Mesenchymal stem cell (in vitro differentiated cells and primary cell): Measurements from ENCODE around the gene KRT76.
"Not testable (repeated sequence)": the region's sequence is repeated elsewhere in the genome, so short reads cannot be mapped to it uniquely, and the experiment has no call there.

Experiments used
- DNase-seq: peaks from one replicate; pipeline ENCODE4 v3.0.0-alpha.2; 2013
- H2AFZ ChIP-seq: one replicate; pipeline ENCODE4 v1.6.1; 2013; ENCODE audit warnings: low read depth, mild to moderate bottlenecking, control low read depth, inconsistent platforms, low read length, moderate library complexity
- H2AK5ac ChIP-seq: 2 replicates; pipeline ENCODE4 v1.6.1; 2013; ENCODE audit warnings: low read length, moderate library complexity, mild to moderate bottlenecking, inconsistent platforms; ENCODE audit not compliant: severe bottlenecking
- H2BK120ac ChIP-seq: one replicate; pipeline ENCODE4 v1.6.1; 2013; ENCODE audit warnings: low read depth, mild to moderate bottlenecking, inconsistent platforms, low read length, moderate library complexity
- H2BK12ac ChIP-seq, 2 experiments: one replicate each; pipeline ENCODE4 v1.6.1; 2013; ENCODE audit warnings: inconsistent platforms in 2 of 2, low read length in 2 of 2, mild to moderate bottlenecking in 2 of 2, moderate library complexity in 2 of 2, control low read depth in 1 of 2
- H2BK15ac ChIP-seq: one replicate; pipeline ENCODE4 v1.6.1; 2013; ENCODE audit warnings: mild to moderate bottlenecking, low read depth, inconsistent platforms; ENCODE audit not compliant: poor library complexity, severe bottlenecking
- H2BK5ac ChIP-seq: 2 replicates; pipeline ENCODE4 v1.6.1; 2013; ENCODE audit warnings: low read depth, mild to moderate bottlenecking, low read length, control low read depth, inconsistent platforms; ENCODE audit not compliant: poor library complexity, severe bottlenecking
- H3K14ac ChIP-seq, 2 experiments: one replicate each; pipeline ENCODE4 v1.6.1; 2013; ENCODE audit warnings: inconsistent platforms in 2 of 2, low read length in 2 of 2, control low read depth in 1 of 2, mild to moderate bottlenecking in 1 of 2, moderate library complexity in 1 of 2
- H3K18ac ChIP-seq, 2 experiments: one replicate each; pipeline ENCODE4 v1.6.1; 2013; ENCODE audit warnings: inconsistent platforms in 2 of 2, low read length in 2 of 2, control low read depth in 1 of 2, low read depth in 1 of 2, mild to moderate bottlenecking in 1 of 2
- H3K23ac ChIP-seq, 2 experiments: one replicate each; pipeline ENCODE4 v1.6.1; 2013; ENCODE audit warnings: inconsistent platforms in 2 of 2, low read length in 2 of 2, mild to moderate bottlenecking in 2 of 2, moderate library complexity in 2 of 2, control low read depth in 1 of 2
- H3K27ac ChIP-seq: 2 replicates; pipeline ENCODE4 v1.5.1; 2013; ENCODE audit warnings: mild to moderate bottlenecking, moderate library complexity, low read length, control low read depth, inconsistent platforms; ENCODE audit not compliant: poor library complexity, severe bottlenecking
- H3K27me3 ChIP-seq, 2 experiments: 2 replicates each; pipeline versions ENCODE4 v1.6.1 to v1.7.0; 2013; ENCODE audit warnings: low read length in 2 of 2, mild to moderate bottlenecking in 2 of 2, moderate library complexity in 2 of 2, control low read depth in 1 of 2, inconsistent platforms in 1 of 2; ENCODE audit not compliant: control insufficient read depth in 1 of 2, insufficient read depth in 1 of 2
- H3K36me3 ChIP-seq, 2 experiments: 2 replicates each; pipeline versions ENCODE4 v1.6.1 to v1.7.0; 2013; ENCODE audit warnings: low read length in 2 of 2, control low read depth in 1 of 2, inconsistent platforms in 1 of 2, low read depth in 1 of 2, mild to moderate bottlenecking in 1 of 2; ENCODE audit not compliant: insufficient read depth in 2 of 2, control insufficient read depth in 1 of 2
- H3K4ac ChIP-seq, 2 experiments: one replicate each; pipeline ENCODE4 v1.6.1; 2013; ENCODE audit warnings: inconsistent platforms in 2 of 2, low read length in 2 of 2, mild to moderate bottlenecking in 2 of 2, moderate library complexity in 2 of 2, control low read depth in 1 of 2, low read depth in 1 of 2
- H3K4me1 ChIP-seq: 2 replicates; pipeline ENCODE4 v1.6.1; 2013; ENCODE audit warnings: low read depth, low read length, control low read depth; ENCODE audit not compliant: control insufficient read depth, insufficient read depth
- H3K4me2 ChIP-seq: 2 replicates; pipeline ENCODE4 v1.6.1; 2013; ENCODE audit warnings: low read length, mild to moderate bottlenecking, inconsistent platforms; ENCODE audit not compliant: poor library complexity, severe bottlenecking
- H3K4me3 ChIP-seq, 2 experiments: 2 replicates each; pipeline versions ENCODE4 v1.5.1 to v1.7.0; 2013; ENCODE audit warnings: low read length in 2 of 2, mild to moderate bottlenecking in 2 of 2, control low read depth in 1 of 2, low read depth in 1 of 2; ENCODE audit not compliant: insufficient read depth in 1 of 2
- H3K79me1 ChIP-seq: replicated peaks from 2 replicates; pipeline ENCODE4 v1.6.1; 2013; ENCODE audit warnings: mild to moderate bottlenecking, control low read depth, low read length, inconsistent platforms; ENCODE audit not compliant: poor library complexity, severe bottlenecking
- H3K9ac ChIP-seq: 2 replicates; pipeline ENCODE4 v1.7.0; 2013; ENCODE audit warnings: mild to moderate bottlenecking, low read length, moderate library complexity
- H3K9me3 ChIP-seq: 2 replicates; pipeline ENCODE4 v1.7.0; 2013; ENCODE audit warnings: mild to moderate bottlenecking, low read length; ENCODE audit not compliant: control insufficient read depth
- H4K8ac ChIP-seq: one replicate; pipeline ENCODE4 v1.6.1; 2013; ENCODE audit warnings: inconsistent platforms, mild to moderate bottlenecking, low read length, moderate library complexity
- H4K91ac ChIP-seq: one replicate; pipeline ENCODE4 v1.6.1; 2013; ENCODE audit warnings: mild to moderate bottlenecking, low read length, inconsistent platforms
- WGBS: methylation state at CpG from one replicate; pipeline ENCODE4 v1.1.7; 2013; ENCODE audit warnings: mixed read lengths; 5-methylcytosine and 5-hydroxymethylcytosine counted together

KRT76 gene

DNA sequence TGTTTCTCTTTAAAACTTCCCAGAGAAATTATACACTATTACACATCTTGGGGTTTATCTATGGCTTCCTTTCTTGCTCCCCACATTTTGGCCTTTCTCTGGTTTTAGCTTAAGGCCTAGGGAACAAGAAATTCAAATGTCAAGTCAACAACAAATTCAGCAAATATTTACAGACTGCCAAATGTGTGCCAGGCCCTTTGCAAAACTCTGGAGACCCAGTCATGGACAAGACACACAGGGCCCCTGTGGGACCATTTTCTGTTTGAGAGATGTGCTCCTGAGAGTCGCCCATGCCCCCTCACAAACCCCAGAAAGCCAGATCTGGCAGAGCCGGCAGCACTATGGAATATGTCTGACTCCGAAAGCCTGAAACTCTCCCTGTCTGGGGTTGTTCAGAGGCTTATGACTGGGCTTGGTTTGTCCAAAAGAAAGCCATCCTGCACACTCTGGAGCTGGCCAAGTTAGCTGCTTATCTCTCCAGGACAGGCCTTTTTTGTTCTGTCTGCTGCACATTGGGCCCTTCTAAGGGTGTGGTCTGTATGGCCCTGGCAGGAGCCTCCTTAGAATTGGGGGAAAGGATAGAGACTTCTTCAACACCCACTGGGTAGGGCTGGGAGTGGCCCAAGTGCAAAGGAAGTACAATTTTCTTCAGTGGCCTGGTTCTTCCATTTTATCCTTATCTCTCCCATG is 19.8 kb upstream of the KRT76 start:
- H3K79me1 ChIP-seq = no peaks in the 10 kb centered on the region
- H3K4ac ChIP-seq = no peak overlapping the region
- H3K18ac ChIP-seq = no peak overlapping the region
- H2AK5ac ChIP-seq = no peak overlapping the region
- H2BK12ac ChIP-seq = no peak overlapping the region
- H4K8ac ChIP-seq = no peak overlapping the region
- H2BK120ac ChIP-seq = no peak overlapping the region
- no peak overlapping the region for H3K23ac ChIP-seq
- no peak overlapping the region for H3K14ac ChIP-seq
- H3K9ac ChIP-seq = no peak overlapping the region
- no peak overlapping the region for H4K91ac ChIP-seq
- no peak overlapping the region for H3K4me3 ChIP-seq
- peaks cover 8% of the 10 kb centered on the region for H3K4me1 ChIP-seq
- no peak overlapping the region for H3K27ac ChIP-seq
- H3K27me3 ChIP-seq = peaks cover 13 to 19% of the 10 kb centered on the region in 2 experiments
- no peaks in the 10 kb centered on the region for H3K9me3 ChIP-seq
- H2BK15ac ChIP-seq = no peak overlapping the region
- H2BK5ac ChIP-seq = no peak overlapping the region
- no peak overlapping the region for H3K4me2 ChIP-seq
- no peak overlapping the region for H2AFZ ChIP-seq
- DNase-seq = no peak
- WGBS = 60% methylated on average over 3 of the region's 3 CpGs
- H3K36me3 ChIP-seq = no peaks in the 10 kb centered on the region

DNA sequence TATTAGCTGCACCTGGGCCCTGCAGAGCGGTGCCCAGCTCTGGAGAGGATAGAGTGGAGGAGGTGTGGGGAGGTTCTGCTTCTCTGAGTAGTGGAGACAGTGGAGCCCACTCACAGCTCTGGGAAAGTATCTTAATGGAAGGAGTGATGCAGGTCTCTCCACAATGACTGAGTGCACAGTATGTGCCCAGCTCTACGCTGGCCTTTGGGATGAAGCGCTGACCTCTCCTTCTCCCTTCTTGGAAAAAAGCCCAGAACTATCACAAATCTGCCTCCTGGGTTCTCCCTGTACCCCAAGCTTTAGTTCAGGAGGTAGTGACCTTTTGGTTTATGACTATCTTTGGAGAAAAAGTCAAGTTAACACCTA is 19.3 kb upstream of the KRT76 start:
- no peak overlapping the region for H3K18ac ChIP-seq
- no peak overlapping the region for H2AK5ac ChIP-seq
- peaks cover 8% of the 10 kb centered on the region for H3K4me1 ChIP-seq
- H4K8ac ChIP-seq = no peak overlapping the region
- no peaks in the 10 kb centered on the region for H3K36me3 ChIP-seq
- H2BK5ac ChIP-seq = no peak overlapping the region
- H3K4ac ChIP-seq = no peak overlapping the region
- H3K23ac ChIP-seq = no peak overlapping the region
- H2AFZ ChIP-seq = no peak overlapping the region
- no peak overlapping the region for H3K9ac ChIP-seq
- H2BK120ac ChIP-seq = no peak overlapping the region
- no peak overlapping the region for H4K91ac ChIP-seq
- H3K79me1 ChIP-seq = no peaks in the 10 kb centered on the region
- no peak overlapping the region for H2BK15ac ChIP-seq
- H3K9me3 ChIP-seq = no peaks in the 10 kb centered on the region
- H3K14ac ChIP-seq = no peak overlapping the region
- no peak overlapping the region for H3K27ac ChIP-seq
- 95% methylated on average over 3 of the region's 3 CpGs for WGBS
- H2BK12ac ChIP-seq = no peak overlapping the region
- H3K4me2 ChIP-seq = no peak overlapping the region
- no peak overlapping the region for H3K4me3 ChIP-seq
- H3K27me3 ChIP-seq = peaks cover 8 to 22% of the 10 kb centered on the region in 2 experiments
- DNase-seq = no peak

DNA sequence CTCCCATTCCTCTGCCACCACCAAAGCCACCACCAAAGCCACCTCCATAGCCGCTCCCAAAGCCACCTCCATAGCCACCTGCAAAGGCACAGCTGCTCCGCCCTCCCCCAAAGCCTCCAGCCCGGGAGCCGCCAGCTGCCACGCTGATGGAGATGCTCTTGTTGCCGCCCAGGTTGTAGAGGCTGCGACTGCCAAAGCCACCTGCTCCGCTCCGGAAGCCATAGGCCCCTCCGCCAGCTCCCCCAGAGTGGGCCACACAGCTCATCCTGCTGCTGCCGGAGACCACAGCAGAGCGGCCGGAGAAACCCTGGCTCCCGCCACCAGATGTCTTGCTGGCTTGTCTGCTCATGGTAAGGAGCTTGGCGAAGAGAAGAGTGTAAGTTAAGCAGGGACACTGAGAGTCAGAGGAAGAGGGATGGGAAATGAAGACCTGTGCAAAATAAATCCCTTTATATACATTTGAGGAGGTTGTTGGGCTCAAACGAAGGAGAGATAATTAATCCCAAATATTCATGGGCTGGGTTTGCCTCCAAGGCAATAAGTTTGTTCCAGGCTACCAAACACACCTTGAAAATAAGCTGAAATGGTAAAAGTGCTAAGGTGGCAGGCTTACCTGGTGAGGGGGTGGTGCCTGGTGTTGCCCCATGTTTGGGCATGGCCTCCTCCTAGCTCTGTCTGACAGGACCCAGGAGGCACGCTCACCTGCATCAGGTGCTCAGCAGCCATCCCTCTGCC is 18.7 kb upstream of the KRT76 start, which contains the start of gene KRT3:
Gene KRT3, minus strand, starts transcription at position 424 of the 735 bp plus-strand sequence. Its CDS starts 75 bp downstream, at position 349.
- Histone ChIP-seq H2BK12ac (no peak within 1 kb of the TSS), H2AK5ac (no peak within 1 kb of the TSS), H3K4me3 (no peak within 1 kb of the TSS), H4K8ac (no peak within 1 kb of the TSS), H2BK120ac (no peak within 1 kb of the TSS), H3K4me2 (no peak within 1 kb of the TSS), H3K4me1 (peaks cover 8% of the 10 kb centered on the region), H2BK5ac (no peak within 1 kb of the TSS), H3K36me3 (no peaks in the 10 kb centered on the region), H3K27ac (no peak within 1 kb of the TSS), H3K79me1 (no peaks in the 10 kb centered on the region), H3K9me3 (no peaks in the 10 kb centered on the region), H3K23ac (no peak within 1 kb of the TSS), H3K14ac (no peak within 1 kb of the TSS), H4K91ac (no peak within 1 kb of the TSS), H3K18ac (no peak within 1 kb of the TSS), H3K27me3 (peaks cover 8 to 28% of the 10 kb centered on the region in 2 experiments), H2AFZ (no peak within 1 kb of the TSS), H3K9ac (no peak within 1 kb of the TSS), H2BK15ac (no peak within 1 kb of the TSS), H3K4ac (no peak within 1 kb of the TSS)
- DNase-seq = no peak
- WGBS = 86% methylated on average over 17 of the region's 17 CpGs

DNA sequence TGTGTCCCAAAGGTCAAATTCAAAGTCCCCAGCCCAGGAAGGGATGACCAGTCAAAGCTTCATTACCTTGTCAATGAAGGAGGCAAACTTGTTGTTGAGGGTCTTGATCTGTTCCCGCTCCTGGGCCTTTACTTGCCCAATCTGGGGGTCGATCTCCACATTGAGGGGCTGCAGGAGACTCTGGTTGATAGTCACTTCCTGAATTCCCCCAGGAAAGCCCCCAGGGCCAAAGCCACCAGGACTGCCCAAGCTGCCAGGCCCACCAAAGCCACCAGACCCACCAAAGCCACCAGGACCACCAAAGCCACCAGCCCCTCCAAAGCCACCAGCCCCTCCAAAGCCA is 18.2 kb upstream of the KRT76 start:
- not testable (repeated sequence) for H2BK12ac ChIP-seq, H3K14ac ChIP-seq, H2AK5ac ChIP-seq, H3K9ac ChIP-seq, H3K27ac ChIP-seq, H3K9me3 ChIP-seq, H2BK5ac ChIP-seq, H3K4me2 ChIP-seq, H3K36me3 ChIP-seq, DNase-seq, H3K4me1 ChIP-seq, H3K23ac ChIP-seq, H3K4me3 ChIP-seq, H4K91ac ChIP-seq, H4K8ac ChIP-seq, H3K18ac ChIP-seq, H2BK120ac ChIP-seq, H2BK15ac ChIP-seq, H3K4ac ChIP-seq, H3K79me1 ChIP-seq, H2AFZ ChIP-seq
- peaks cover 8 to 33% of the 10 kb centered on the region in 2 experiments for H3K27me3 ChIP-seq
- 83% methylated on average over 2 of the region's 2 CpGs for WGBS
